Spleen (tissue), 11 donors: ENCODE measurements around the gene NIPAL4. TPM values are rescaled to one million over a fixed set of nuclear protein-coding genes. Genes with fewer than 3 reads are reported as not detected.

Source experiments
- DNase-seq: peaks from one replicate; pipeline ENCODE4 v3.0.0-alpha.2; 2020
- H3K27ac ChIP-seq, 8 donors: fragments of 200-600 bp; sonication (generic) in 7 of 8; 1 replicate in 4 of 8; 2 replicates in 4 of 8; pipeline versions ENCODE4 v1.5.0 to v1.8.0; 2016 to 2021; ENCODE audit warnings: inconsistent platforms in 4 of 8, mild to moderate bottlenecking in 4 of 8, moderate library complexity in 1 of 8
- H3K27me3 ChIP-seq, 7 donors: fragments of 200-600 bp; sonication (generic) in 6 of 7; replicated peaks in 1 of 7; 1 replicate in 4 of 7; 2 replicates in 3 of 7; pipeline versions ENCODE4 v1.5.0 to v1.8.0; 2016 to 2021; ENCODE audit warnings: inconsistent platforms in 3 of 7, mild to moderate bottlenecking in 1 of 7
- H3K36me3 ChIP-seq, 6 donors: fragments of 200-600 bp; sonication (generic) in 5 of 6; 1 replicate in 4 of 6; 2 replicates in 2 of 6; pipeline versions ENCODE4 v1.5.0 to v1.8.0; 2016 to 2021; ENCODE audit warnings: inconsistent platforms in 2 of 6
- H3K4me1 ChIP-seq, 6 donors: fragments of 200-600 bp; sonication (generic) in 5 of 6; 1 replicate in 3 of 6; 2 replicates in 3 of 6; pipeline versions ENCODE4 v1.5.0 to v1.8.0; 2016 to 2021; ENCODE audit warnings: inconsistent platforms in 3 of 6
- H3K4me3 ChIP-seq, 8 donors: fragments of 200-600 bp; sonication (generic) in 7 of 8; 1 replicate in 4 of 8; 2 replicates in 4 of 8; pipeline versions ENCODE4 v1.5.0 to v1.8.0; 2016 to 2021; ENCODE audit warnings: inconsistent platforms in 4 of 8, mild to moderate bottlenecking in 4 of 8, moderate library complexity in 2 of 8
- H3K9me3 ChIP-seq, 8 donors: fragments of 200-600 bp; sonication (generic) in 7 of 8; 1 replicate in 4 of 8; 2 replicates in 4 of 8; pipeline versions ENCODE4 v1.5.0 to v1.8.0; 2016 to 2021; ENCODE audit warnings: inconsistent platforms in 4 of 8
- CTCF ChIP-seq, 11 experiments: fragments of 200-600 bp in 7 of 11; fragments of 450-650 bp in 4 of 11; sonication (generic) in 4 of 11; IDR thresholded peaks in 8 of 11; conservative IDR thresholded peaks in 3 of 11; 1 replicate in 7 of 11; 2 replicates in 4 of 11; pipeline versions ENCODE4 v1.4.0 to v1.8.0; 2016 to 2021; ENCODE audit warnings: antibody characterized with exemption in 11 of 11, inconsistent platforms in 4 of 11, mild to moderate bottlenecking in 1 of 11
- POLR2A ChIP-seq, 3 donors: fragments of 450-650 bp; IDR thresholded peaks; one replicate each; pipeline ENCODE4 v1.5.1; 2017; ENCODE audit warnings: antibody characterized with exemption in 3 of 3, mild to moderate bottlenecking in 1 of 3
- POLR2AphosphoS5 ChIP-seq, 3 donors: sonication (generic); formaldehyde crosslinking; IDR thresholded peaks; one replicate each; pipeline ENCODE4 v1.5.1; 2017; ENCODE audit warnings: antibody characterized with exemption in 3 of 3
- WGBS, 5 donors: extraction: QIAGEN DNeasy Blood & Tissue Kit in 3 of 5; methylation state at CpG; one replicate each; pipeline versions ENCODE4 v1.1.5 to v1.1.7; 2013 to 2018; 5-methylcytosine and 5-hydroxymethylcytosine counted together
- intact Hi-C: fragments of 100-400 bp; cut with DNase I; formaldehyde crosslinking; loops from one replicate; pipeline ENCODE4 v1.15.0; 2023; ENCODE audit warnings: low total_unique reads
- polyA plus RNA-seq, 3 donors: library from polyadenylated mRNA; stranded (reverse); fragments of 200-250 nt; gene quantifications; one replicate each; pipeline ENCODE4 v1.2.1, GENCODE V29; 2013
- total RNA-seq, 7 donors: library from RNA; depleted of rRNA in 3 of 7; stranded (reverse); fragments of >200 nt in 3 of 7; fragmentation: NEBNext Ultra II Directional in 4 of 7; extraction: Animal tissue kit (Norgen Biotek cat#: 25700) in 4 of 7; gene quantifications; one replicate each; pipeline versions ENCODE4 v1.1.0 to v1.2.1, GENCODE V29; 2016 to 2021
- donor health status: healthy with polysubstance abuse.
- donor health status: DM: no; HTN: no; CAD: no; lungs with moderate emphysema.
- donor health status: DM: no; HTN: no; CAD: no.
- donor health status: Bipolar disorder and iron deficiency.
- donor health status: healthy.
- donor health status: DM: no; HTN: no; CAD: no.
- donor health status: DM: yes; HTN: yes; CAD: no.

The NIPAL4 gene
- total and polyA plus RNA-seq, 10 donors = 0.19 to 0.73 (median 0.44) TPM; not detected in 1

- WGBS, 5 donors = 85 to 94% (median 88%) methylated on average over 7 of the region's 7 CpGs
- no peak for DNase-seq
- intact Hi-C loops = loop anchor here (10.0 kb wide), 1 partner anchor 125 kb away; a partner anchor contains a TSS
- peaks cover 0 to 26% (median 0%) of the 10 kb centered on the region in 6 donors for H3K36me3 ChIP-seq
- no peaks in the 10 kb centered on the region for H3K27me3 ChIP-seq
- TF ChIP-seq POLR2A (IDR thresholded peaks at IDR 0.05) (no peak), POLR2AphosphoS5 (IDR thresholded peaks at IDR 0.05) (no peak)
- H3K4me1 ChIP-seq = peaks cover 0 to 19% (median 3%) of the 10 kb centered on the region in 6 donors
- H3K27ac ChIP-seq = no peak overlapping the region
- H3K4me3 ChIP-seq = no peak overlapping the region
- H3K9me3 ChIP-seq = no peaks in the 10 kb centered on the region
Observed at GRCh38 chr5:157469687-157470086, 9.7 kb downstream of the NIPAL4 start.

- DNase-seq = no peak
- intact Hi-C loops = loop anchor here (10.0 kb wide), 1 partner anchor 126 kb away; a partner anchor contains a TSS
- H3K36me3 ChIP-seq = peaks cover 0 to 36% (median 0%) of the 10 kb centered on the region in 6 donors
- no peaks in the 10 kb centered on the region for H3K27me3 ChIP-seq
- no peaks in the 10 kb centered on the region for H3K9me3 ChIP-seq
- H3K27ac ChIP-seq = no peak overlapping the region
- H3K4me3 ChIP-seq = no peak overlapping the region
- H3K4me1 ChIP-seq = peaks cover 0 to 14% (median 3%) of the 10 kb centered on the region in 6 donors
- no peak for TF ChIP-seq POLR2A (IDR thresholded peaks at IDR 0.05)
- no peak for TF ChIP-seq CTCF (IDR thresholded peaks at IDR 0.05 in 8 of 11, conservative IDR thresholded peaks at IDR 0.05 in 3 of 11)
- TF ChIP-seq POLR2AphosphoS5 (IDR thresholded peaks at IDR 0.05) = no peak
- WGBS, 5 donors = 68 to 89% (median 81%) methylated on average over 1 of the region's 1 CpG
Observed at GRCh38 chr5:157470631-157471030, 10.6 kb downstream of the NIPAL4 start.

- WGBS, 5 donors = 93 to 100% (median 98%) methylated on average over 1 of the region's 1 CpG
- Histone ChIP-seq H3K27me3 (no peaks in the 10 kb centered on the region), H3K27ac (no peak overlapping the region), H3K4me1 (peaks cover 0 to 15% (median 3%) of the 10 kb centered on the region in 6 donors), H3K36me3 (peaks cover 0 to 46% (median 0%) of the 10 kb centered on the region in 6 donors), H3K9me3 (no peaks in the 10 kb centered on the region), H3K4me3 (no peak overlapping the region)
- TF ChIP-seq CTCF (IDR thresholded peaks at IDR 0.05 in 8 of 11, conservative IDR thresholded peaks at IDR 0.05 in 3 of 11) (peak in 6 of 11 experiments; percentile 35 to 57 (median 53)), POLR2A (IDR thresholded peaks at IDR 0.05) (no peak)
- DNase-seq = no peak
- intact Hi-C loops = loop anchor here (10.0 kb wide), 1 partner anchor 127 kb away; a partner anchor contains a TSS
Observed at GRCh38 chr5:157471709-157472108, 11.7 kb downstream of the NIPAL4 start.

- H3K27me3 ChIP-seq = no peaks in the 10 kb centered on the region
- peaks cover 0 to 35% (median 9%) of the 10 kb centered on the region in 6 donors for H3K4me1 ChIP-seq
- intact Hi-C loops = loop anchor here (10.0 kb wide), 1 partner anchor 129 kb away; a partner anchor contains a TSS
- no peak for TF ChIP-seq POLR2AphosphoS5 (IDR thresholded peaks at IDR 0.05)
- no peak for TF ChIP-seq CTCF (IDR thresholded peaks at IDR 0.05 in 8 of 11, conservative IDR thresholded peaks at IDR 0.05 in 3 of 11)
- TF ChIP-seq POLR2A (IDR thresholded peaks at IDR 0.05) = no peak
- H3K4me3 ChIP-seq = no peak overlapping the region
- H3K9me3 ChIP-seq = no peaks in the 10 kb centered on the region
- peaks cover 0 to 66% (median 3%) of the 10 kb centered on the region in 6 donors for H3K36me3 ChIP-seq
- peak overlapping the region in 2 of 8 donors; percentile 6 to 62 for H3K27ac ChIP-seq
- 56 to 81% (median 68%) methylated on average over 7 of the region's 7 CpGs for WGBS, 5 donors
- DNase-seq = no peak
Observed at GRCh38 chr5:157473383-157474320, 13.6 kb downstream of the NIPAL4 start.
